Calu3 (cell line): ENCODE results near the gene MICAL3. TPM values are rescaled to one million over a fixed set of nuclear protein-coding genes. Genes with fewer than 3 reads are reported as not detected.

Experiments
- BruUV-seq: library from RNA; stranded (reverse); fragments of 400-500 nt; replicated peaks from 2 replicates; lab custom pipeline; 2021; lab: Mats Ljungman, UMichigan
- CTCF ChIA-PET: fragments of 300-600 bp; sonication (Branson Sonifier 250); formaldehyde crosslinking; loops from one replicate; lab custom pipeline; 2022; ENCODE audit warnings: antibody characterized with exemption; lab: Charles Lee
- DNase-seq: peaks from one replicate; pipeline ENCODE4 v3.0.0; 2022
- H3K27ac Mint-ChIP-seq: one replicate; pipeline ENCODE4 v1.8.0; 2022; ENCODE audit warnings: mixed read lengths; ENCODE audit not compliant: unreplicated experiment
- H3K27me3 Mint-ChIP-seq: one replicate; pipeline ENCODE4 v1.8.0; 2022; ENCODE audit warnings: mixed read lengths; ENCODE audit not compliant: unreplicated experiment
- H3K36me3 Mint-ChIP-seq: one replicate; pipeline ENCODE4 v1.8.0; 2022; ENCODE audit warnings: mild to moderate bottlenecking, moderate library complexity, mixed read lengths; ENCODE audit not compliant: insufficient read depth, unreplicated experiment
- H3K4me1 Mint-ChIP-seq: one replicate; pipeline ENCODE4 v1.8.0; 2022; ENCODE audit warnings: mild to moderate bottlenecking, low read depth, mixed read lengths; ENCODE audit not compliant: unreplicated experiment
- H3K4me3 Mint-ChIP-seq: one replicate; pipeline ENCODE4 v1.8.0; 2022; ENCODE audit warnings: mild to moderate bottlenecking, low read depth, moderate library complexity, mixed read lengths; ENCODE audit not compliant: unreplicated experiment
- H3K9me3 Mint-ChIP-seq: one replicate; pipeline ENCODE4 v1.8.0; 2022; ENCODE audit warnings: low read depth, mixed read lengths; ENCODE audit not compliant: unreplicated experiment
- intact Hi-C: fragments of 100-400 bp; cut with micrococcal nuclease; formaldehyde crosslinking; loops from one replicate; pipeline ENCODE4 v1.10.0; 2022; ENCODE audit not compliant: unreplicated experiment
- total RNA-seq: library from RNA; stranded (reverse); gene quantifications from 2 replicates; pipeline ENCODE4 v1.2.3, GENCODE V29; 2022
- TF ChIP-seq, protein P1 (sequence below): fragments of 200-600 bp; IDR thresholded peaks from one replicate; pipeline ENCODE4 v1.8.0; 2022; ENCODE audit warnings: antibody characterized with exemption; ENCODE audit not compliant: unreplicated experiment

MICAL3 gene
- total RNA-seq, 1 experiment from 2014 or later = 60.6 TPM

DNA sequence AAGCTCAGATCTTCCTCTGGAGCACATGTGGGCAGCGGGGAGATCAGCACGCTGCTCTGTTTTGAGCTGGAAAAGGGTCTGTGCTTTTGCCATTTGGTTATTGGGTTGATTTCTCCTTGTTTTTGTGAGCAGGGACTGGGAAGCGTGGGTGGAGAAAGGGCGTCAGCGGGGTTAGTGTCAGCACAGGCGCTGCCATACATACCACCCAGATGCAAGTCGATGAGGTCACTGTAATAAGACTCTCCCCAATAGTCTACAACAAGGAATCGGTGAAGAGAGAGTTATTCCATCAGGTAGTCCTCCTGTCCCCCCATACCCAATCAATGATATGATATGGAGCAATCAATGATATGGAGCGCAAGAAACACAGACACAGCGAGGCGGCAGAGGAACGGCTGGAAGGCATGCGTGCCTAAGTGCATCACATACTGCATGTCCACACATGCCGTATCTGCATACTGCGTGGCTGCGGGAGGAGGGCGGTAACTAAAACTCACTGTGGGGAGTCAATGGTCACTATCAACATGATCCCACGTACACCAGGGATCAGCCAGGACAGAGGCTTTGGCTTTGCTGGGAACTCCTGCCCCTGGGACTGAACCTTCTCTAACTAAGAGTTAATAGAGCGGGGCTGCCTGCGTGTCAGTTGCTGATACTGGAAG is 220.6 kb downstream of the MICAL3 start:
- Mint-ChIP-seq H3K4me3 (no peak overlapping the region), H3K36me3 (peaks cover 17% of the 10 kb centered on the region), H3K4me1 (no peaks in the 10 kb centered on the region), H3K9me3 (no peaks in the 10 kb centered on the region), H3K27ac (peak overlapping the region; percentile 49), H3K27me3 (no peaks in the 10 kb centered on the region)
- DNase-seq = no peak
- CTCF ChIA-PET = interaction anchor here (1.2 kb wide), 1 partner anchor 60 kb away, joined by 4 read pairs; no protein-coding TSS in a partner anchor
- BruUV-seq = no TSS peak
- TF ChIP-seq, protein P1, sequence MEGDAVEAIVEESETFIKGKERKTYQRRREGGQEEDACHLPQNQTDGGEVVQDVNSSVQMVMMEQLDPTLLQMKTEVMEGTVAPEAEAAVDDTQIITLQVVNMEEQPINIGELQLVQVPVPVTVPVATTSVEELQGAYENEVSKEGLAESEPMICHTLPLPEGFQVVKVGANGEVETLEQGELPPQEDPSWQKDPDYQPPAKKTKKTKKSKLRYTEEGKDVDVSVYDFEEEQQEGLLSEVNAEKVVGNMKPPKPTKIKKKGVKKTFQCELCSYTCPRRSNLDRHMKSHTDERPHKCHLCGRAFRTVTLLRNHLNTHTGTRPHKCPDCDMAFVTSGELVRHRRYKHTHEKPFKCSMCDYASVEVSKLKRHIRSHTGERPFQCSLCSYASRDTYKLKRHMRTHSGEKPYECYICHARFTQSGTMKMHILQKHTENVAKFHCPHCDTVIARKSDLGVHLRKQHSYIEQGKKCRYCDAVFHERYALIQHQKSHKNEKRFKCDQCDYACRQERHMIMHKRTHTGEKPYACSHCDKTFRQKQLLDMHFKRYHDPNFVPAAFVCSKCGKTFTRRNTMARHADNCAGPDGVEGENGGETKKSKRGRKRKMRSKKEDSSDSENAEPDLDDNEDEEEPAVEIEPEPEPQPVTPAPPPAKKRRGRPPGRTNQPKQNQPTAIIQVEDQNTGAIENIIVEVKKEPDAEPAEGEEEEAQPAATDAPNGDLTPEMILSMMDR = no peak
- intact Hi-C loops = no loop called here

DNA sequence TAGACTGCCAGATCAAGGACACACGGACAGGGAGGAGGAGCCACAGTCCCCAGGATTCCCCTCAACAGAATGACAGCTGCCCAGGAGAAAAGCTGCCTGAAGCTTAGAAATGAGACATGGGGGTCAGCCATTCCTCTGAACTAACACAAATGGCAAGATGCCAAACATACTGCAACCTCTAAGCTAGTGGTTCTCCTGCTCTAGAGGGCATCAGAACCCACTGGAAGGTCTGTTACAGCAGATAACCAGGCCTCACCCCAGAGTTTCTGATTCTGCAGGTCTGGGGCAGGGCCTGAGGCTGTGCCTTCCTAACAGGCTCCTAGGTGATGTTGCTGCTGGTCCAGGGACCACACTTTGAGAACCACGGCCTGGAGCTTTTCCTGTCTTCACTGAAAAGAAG is 221.5 kb downstream of the MICAL3 start:
- Mint-ChIP-seq H3K9me3 (no peaks in the 10 kb centered on the region), H3K27me3 (no peaks in the 10 kb centered on the region), H3K4me3 (no peak overlapping the region), H3K36me3 (peaks cover 17% of the 10 kb centered on the region), H3K4me1 (no peaks in the 10 kb centered on the region), H3K27ac (peak overlapping the region; percentile 49)
- BruUV-seq = no TSS peak
- CTCF ChIA-PET = interaction anchor here (1.2 kb wide), 1 partner anchor 59 kb away, joined by 4 read pairs; no protein-coding TSS in a partner anchor
- DNase-seq = no peak
- TF ChIP-seq, protein P1 = no peak
- intact Hi-C loops = no loop called here

DNA sequence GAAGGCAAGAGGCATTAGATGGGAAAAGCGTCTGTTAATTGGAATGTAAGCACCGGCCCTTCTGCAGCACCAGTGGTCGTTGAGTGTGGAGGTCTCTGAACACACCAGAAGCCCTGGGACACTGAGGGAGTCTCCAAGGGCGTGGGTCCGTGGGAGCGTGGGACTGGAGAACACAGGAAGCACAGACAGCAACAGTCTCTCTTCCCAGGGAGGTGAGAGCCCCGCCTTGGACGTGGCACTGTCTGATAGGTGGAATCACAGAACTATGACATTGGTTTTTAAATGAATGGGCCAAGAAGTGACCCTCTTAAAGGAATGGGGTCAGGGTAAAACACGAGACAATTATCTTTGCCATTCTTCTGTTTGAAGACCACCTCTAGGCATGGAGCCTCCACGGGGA is 221.9 kb downstream of the MICAL3 start:
- TF ChIP-seq, protein P1 = no peak
- no peaks in the 10 kb centered on the region for H3K4me1 Mint-ChIP-seq
- H3K36me3 Mint-ChIP-seq = peaks cover 17% of the 10 kb centered on the region
- H3K27ac Mint-ChIP-seq = no peak overlapping the region
- no peaks in the 10 kb centered on the region for H3K9me3 Mint-ChIP-seq
- no peak overlapping the region for H3K4me3 Mint-ChIP-seq
- no peak for DNase-seq
- H3K27me3 Mint-ChIP-seq = no peaks in the 10 kb centered on the region
- no TSS peak for BruUV-seq
- intact Hi-C loops = no loop called here
- CTCF ChIA-PET = interaction anchor here (0.7 kb wide), 1 partner anchor 215 kb away, joined by 3 read pairs; no protein-coding TSS in a partner anchor

DNA sequence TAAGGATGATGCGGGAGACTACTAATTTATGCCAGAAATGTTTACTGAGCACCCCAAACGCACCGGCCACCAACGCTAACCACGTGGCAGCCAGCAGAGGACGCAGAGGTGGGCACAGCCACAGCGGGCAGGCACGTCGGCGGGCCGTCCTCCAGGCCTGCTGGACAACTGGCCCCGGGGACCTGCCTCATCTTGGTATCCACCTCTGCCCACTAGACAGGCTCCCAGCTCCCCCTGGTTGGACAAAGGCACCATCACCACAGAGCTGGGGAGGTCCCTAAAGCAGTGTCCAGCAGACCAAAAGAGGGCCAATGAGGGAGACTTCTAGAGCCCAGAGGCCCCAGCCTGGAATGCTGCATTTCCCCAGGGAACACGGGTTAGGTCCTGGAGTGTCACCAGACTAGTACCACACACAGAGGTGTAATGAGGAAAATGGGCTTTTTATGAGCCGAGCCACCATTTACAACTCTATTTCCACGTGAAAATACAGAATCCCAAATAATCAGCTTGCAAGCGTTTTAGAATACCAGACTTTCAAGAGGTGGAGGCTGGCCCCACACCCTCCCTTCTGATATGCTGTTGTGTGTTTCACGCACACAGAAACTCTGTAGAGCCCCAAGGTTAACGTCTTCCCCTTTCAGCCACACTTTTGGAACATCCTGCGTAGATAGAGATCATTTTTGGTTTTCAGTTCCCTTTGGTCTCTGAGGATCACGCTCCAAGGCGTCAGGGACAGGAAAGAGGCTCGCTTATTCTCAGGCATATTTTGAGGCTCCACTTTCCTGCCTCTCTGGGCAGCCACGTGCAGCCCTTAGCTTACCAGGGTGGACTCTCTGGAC is 226.4 kb downstream of the MICAL3 start:
- H3K9me3 Mint-ChIP-seq = no peaks in the 10 kb centered on the region
- no peak overlapping the region for H3K27ac Mint-ChIP-seq
- intact Hi-C loops = no loop called here
- no TSS peak for BruUV-seq
- H3K36me3 Mint-ChIP-seq = peaks cover 10% of the 10 kb centered on the region
- no peak for DNase-seq
- CTCF ChIA-PET = no interaction called here
- H3K4me3 Mint-ChIP-seq = no peak overlapping the region
- no peaks in the 10 kb centered on the region for H3K27me3 Mint-ChIP-seq
- no peaks in the 10 kb centered on the region for H3K4me1 Mint-ChIP-seq
- TF ChIP-seq, protein P1 = no peak
